Upper lobe of left lung (tissue), 6 donors: ENCODE measurements around the gene MADD. TPM values are rescaled to one million over a fixed set of nuclear protein-coding genes. Genes with fewer than 3 reads are reported as not detected.

Source experiments
- ATAC-seq, 2 donors: fragments of 200-7000 bp; cut with Tn5 transposase; one replicate each; pipeline ENCODE4 v1.9.1; 2022; ENCODE audit warnings: mild to moderate bottlenecking in 2 of 2, moderate library complexity in 2 of 2; ENCODE audit not compliant: low FRiP score in 2 of 2
- DNase-seq, 2 donors: peaks; one replicate each; pipeline ENCODE4 v3.0.0-alpha.2; 2019 to 2020
- H3K27ac ChIP-seq, 4 donors: fragments of 200-600 bp; sonication (generic); one replicate each; pipeline ENCODE4 v1.5.1; 2016 to 2019
- H3K27me3 ChIP-seq, 4 donors: fragments of 200-600 bp; sonication (generic); one replicate each; pipeline ENCODE4 v1.5.1; 2017 to 2019
- H3K36me3 ChIP-seq, 4 donors: fragments of 200-600 bp; sonication (generic); one replicate each; pipeline ENCODE4 v1.5.1; 2016 to 2019
- H3K4me1 ChIP-seq, 4 donors: fragments of 200-600 bp; sonication (generic); one replicate each; pipeline ENCODE4 v1.5.1; 2018 to 2019
- H3K4me3 ChIP-seq, 4 donors: fragments of 200-600 bp; sonication (generic); one replicate each; pipeline ENCODE4 v1.5.1; 2017 to 2019; ENCODE audit warnings: mild to moderate bottlenecking in 2 of 4, moderate library complexity in 1 of 4
- H3K9me3 ChIP-seq, 4 donors: fragments of 200-600 bp; sonication (generic); one replicate each; pipeline ENCODE4 v1.5.1; 2018 to 2019
- EP300 ChIP-seq, 4 donors: sonication (generic); formaldehyde crosslinking; IDR thresholded peaks; one replicate each; pipeline ENCODE4 v1.5.1; 2017; ENCODE audit warnings: antibody characterized with exemption in 4 of 4, control low read depth in 2 of 4
- POLR2A ChIP-seq, 4 donors: fragments of 450-650 bp; IDR thresholded peaks; one replicate each; pipeline ENCODE4 v1.5.1; 2016 to 2017; ENCODE audit warnings: antibody characterized with exemption in 4 of 4, mild to moderate bottlenecking in 2 of 4
- POLR2AphosphoS5 ChIP-seq, 2 donors: sonication (generic); formaldehyde crosslinking; IDR thresholded peaks; one replicate each; pipeline ENCODE4 v1.5.1; 2017; ENCODE audit warnings: antibody characterized with exemption in 2 of 2
- WGBS, 2 donors: methylation state at CpG; one replicate each; pipeline ENCODE4 v1.1.5; 2017 to 2018; 5-methylcytosine and 5-hydroxymethylcytosine counted together
- total RNA-seq, 6 donors: library from RNA; depleted of rRNA in 4 of 6; stranded (reverse); fragments of >200 nt in 4 of 6; gene quantifications; one replicate each; pipeline versions ENCODE4 v1.1.0 to v1.2.1, GENCODE V29; 2016 to 2021
- TF ChIP-seq, protein P1 (sequence below), 6 experiments: fragments of 450-650 bp in 4 of 6; fragments of 200-600 bp in 2 of 6; sonication (generic) in 2 of 6; IDR thresholded peaks; one replicate each; pipeline ENCODE4 v1.5.1; 2016 to 2019; ENCODE audit warnings: antibody characterized with exemption in 6 of 6
- donor health status: DM: no; HTN: no; CAD: no; lungs with moderate emphysema.
- donor health status: DM: no; HTN: yes; CAD: no; lungs with severe emphysema.

Gene MADD
- total RNA-seq, 6 donors from 2014 or later = 39.6 to 129 (median 47.9) TPM

DNA sequence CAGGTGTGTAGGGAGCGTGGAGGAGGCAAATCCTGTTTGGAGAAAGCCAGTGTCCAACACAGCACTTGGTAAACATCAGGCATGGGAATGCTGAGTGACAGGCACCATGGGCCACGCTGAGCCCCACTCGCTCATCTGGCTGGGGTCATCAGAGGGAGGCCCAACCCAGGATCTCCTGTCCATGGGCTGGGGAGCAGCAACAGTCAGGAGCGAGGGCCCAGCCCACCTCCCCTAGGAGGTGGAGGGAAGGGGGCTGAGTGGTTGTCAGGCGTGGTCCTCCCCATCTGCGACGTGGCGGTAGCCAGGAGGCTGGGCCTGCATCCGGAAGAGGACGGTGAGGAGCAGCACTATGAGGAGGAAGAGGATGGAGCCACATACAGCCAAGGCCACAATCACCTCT, 30.1 kb upstream of the MADD start:
- 93 to 96% methylated on average over 10 of the region's 10 CpGs for WGBS, 2 donors
- H3K9me3 ChIP-seq = no peaks in the 10 kb centered on the region
- ATAC-seq (no peak), DNase-seq (no peak)
- no peak overlapping the region for H3K27ac ChIP-seq
- H3K27me3 ChIP-seq = no peaks in the 10 kb centered on the region
- H3K36me3 ChIP-seq = peaks cover 27 to 70% (median 57%) of the 10 kb centered on the region in 4 donors
- no peak overlapping the region for H3K4me3 ChIP-seq
- TF ChIP-seq, protein P1, sequence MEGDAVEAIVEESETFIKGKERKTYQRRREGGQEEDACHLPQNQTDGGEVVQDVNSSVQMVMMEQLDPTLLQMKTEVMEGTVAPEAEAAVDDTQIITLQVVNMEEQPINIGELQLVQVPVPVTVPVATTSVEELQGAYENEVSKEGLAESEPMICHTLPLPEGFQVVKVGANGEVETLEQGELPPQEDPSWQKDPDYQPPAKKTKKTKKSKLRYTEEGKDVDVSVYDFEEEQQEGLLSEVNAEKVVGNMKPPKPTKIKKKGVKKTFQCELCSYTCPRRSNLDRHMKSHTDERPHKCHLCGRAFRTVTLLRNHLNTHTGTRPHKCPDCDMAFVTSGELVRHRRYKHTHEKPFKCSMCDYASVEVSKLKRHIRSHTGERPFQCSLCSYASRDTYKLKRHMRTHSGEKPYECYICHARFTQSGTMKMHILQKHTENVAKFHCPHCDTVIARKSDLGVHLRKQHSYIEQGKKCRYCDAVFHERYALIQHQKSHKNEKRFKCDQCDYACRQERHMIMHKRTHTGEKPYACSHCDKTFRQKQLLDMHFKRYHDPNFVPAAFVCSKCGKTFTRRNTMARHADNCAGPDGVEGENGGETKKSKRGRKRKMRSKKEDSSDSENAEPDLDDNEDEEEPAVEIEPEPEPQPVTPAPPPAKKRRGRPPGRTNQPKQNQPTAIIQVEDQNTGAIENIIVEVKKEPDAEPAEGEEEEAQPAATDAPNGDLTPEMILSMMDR (IDR thresholded peaks at IDR 0.05) = no peak
- TF ChIP-seq POLR2AphosphoS5 (IDR thresholded peaks at IDR 0.05) (no peak), POLR2A (IDR thresholded peaks at IDR 0.05) (no peak), EP300 (IDR thresholded peaks at IDR 0.05) (no peak)
- peaks cover 0 to 28% (median 25%) of the 10 kb centered on the region in 4 donors for H3K4me1 ChIP-seq

DNA sequence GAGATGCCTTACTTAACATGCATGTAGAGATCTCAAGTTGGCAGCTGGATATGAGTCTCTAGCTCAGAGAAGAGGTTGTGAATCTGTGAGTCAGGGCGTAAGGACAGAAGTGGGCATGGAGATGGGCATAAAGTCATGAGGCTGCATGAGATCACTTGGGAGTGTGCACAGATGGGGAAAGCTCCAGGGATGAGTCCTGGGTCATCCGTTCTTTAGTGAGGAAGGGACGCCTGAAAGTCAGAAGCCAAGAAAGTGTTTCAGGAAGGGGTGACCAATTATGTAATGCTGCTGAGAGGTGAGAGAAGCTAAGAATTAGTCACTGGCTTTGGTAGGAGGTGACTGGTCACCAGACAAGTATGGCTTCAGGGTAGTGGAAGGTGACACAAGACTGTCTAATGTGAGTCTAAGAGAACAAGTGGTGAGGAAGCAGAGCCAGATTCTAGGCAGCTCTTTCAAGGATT, 28.1 kb upstream of the MADD start:
- ATAC-seq (no peak), DNase-seq (no peak)
- no peak for TF ChIP-seq POLR2A (IDR thresholded peaks at IDR 0.05)
- no peak for TF ChIP-seq POLR2AphosphoS5 (IDR thresholded peaks at IDR 0.05)
- TF ChIP-seq, protein P1 (IDR thresholded peaks at IDR 0.05) = no peak
- TF ChIP-seq EP300 (IDR thresholded peaks at IDR 0.05) = no peak
- Histone ChIP-seq H3K4me3 (no peak overlapping the region), H3K27me3 (no peaks in the 10 kb centered on the region), H3K4me1 (peaks cover under 1 to 33% (median 25%) of the 10 kb centered on the region in 4 donors), H3K36me3 (peaks cover 27 to 85% (median 63%) of the 10 kb centered on the region in 4 donors), H3K27ac (peak overlapping the region in 2 of 4 donors; percentile 38 to 73), H3K9me3 (no peaks in the 10 kb centered on the region)
- 85 to 94% methylated on average over 3 of the region's 3 CpGs for WGBS, 2 donors

DNA sequence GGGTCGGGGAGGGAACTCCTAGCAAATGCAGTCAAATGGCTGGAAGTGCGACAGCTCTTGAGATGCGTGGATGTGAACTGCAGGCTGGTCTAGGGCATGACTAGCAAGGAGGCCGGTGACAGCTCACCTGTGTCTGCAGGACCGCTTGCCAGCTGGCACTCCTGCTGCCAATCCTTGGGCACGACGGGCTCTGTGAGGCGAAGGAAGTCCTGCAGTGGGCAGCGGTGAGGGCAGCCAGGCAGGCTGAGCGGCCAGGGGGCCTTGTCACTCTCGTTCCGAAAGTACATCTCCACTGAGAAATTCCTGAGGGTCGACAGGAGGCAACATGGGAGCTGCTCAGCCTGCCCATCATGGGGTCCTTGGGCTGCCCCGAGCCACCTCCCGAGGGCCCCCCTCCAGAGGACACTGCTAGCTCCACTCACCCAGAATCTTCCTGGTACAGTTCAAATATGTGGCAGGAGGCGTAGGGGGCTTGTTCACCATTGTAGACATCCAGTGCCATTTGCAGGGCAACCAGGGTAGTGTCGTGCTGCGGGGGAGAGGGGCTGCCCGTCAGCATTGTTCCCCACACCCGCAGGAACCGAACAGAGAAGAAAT, 27.2 kb upstream of the MADD start:
- H3K4me1 ChIP-seq = peaks cover 9 to 41% (median 32%) of the 10 kb centered on the region in 4 donors
- H3K27ac ChIP-seq = peak overlapping the region; percentile 18 to 73 (median 44)
- no peak for TF ChIP-seq POLR2A (IDR thresholded peaks at IDR 0.05)
- TF ChIP-seq, protein P1 (IDR thresholded peaks at IDR 0.05) = no peak
- TF ChIP-seq POLR2AphosphoS5 (IDR thresholded peaks at IDR 0.05) = no peak
- TF ChIP-seq EP300 (IDR thresholded peaks at IDR 0.05) = no peak
- ATAC-seq (no peak), DNase-seq (peak in 1 of 2 donors; percentile 73)
- H3K27me3 ChIP-seq = no peaks in the 10 kb centered on the region
- H3K4me3 ChIP-seq = no peak overlapping the region
- H3K9me3 ChIP-seq = no peaks in the 10 kb centered on the region
- WGBS, 2 donors = 82 to 88% methylated on average over 18 to 21 of the region's 21 CpGs
- peaks cover 27 to 84% (median 62%) of the 10 kb centered on the region in 4 donors for H3K36me3 ChIP-seq

DNA sequence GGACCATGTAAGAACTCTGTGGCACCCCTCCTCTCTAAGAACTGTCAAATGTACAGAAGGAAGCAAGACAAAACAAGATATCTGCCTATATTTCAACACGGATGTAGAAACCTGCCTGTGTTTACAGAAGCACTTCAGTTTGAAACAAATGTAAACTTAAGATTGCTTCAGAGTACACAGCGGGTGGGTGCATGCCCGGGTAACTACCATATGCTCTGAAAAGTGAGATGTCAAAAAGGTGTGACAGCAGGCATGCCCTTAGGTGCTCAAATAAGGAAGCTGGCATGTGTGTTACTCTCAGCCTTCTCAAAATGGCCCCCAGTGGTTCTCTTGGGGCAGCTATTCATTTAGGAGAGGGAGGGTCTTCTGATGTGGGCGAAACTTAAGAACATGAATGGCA, 26.5 kb upstream of the MADD start:
- Histone ChIP-seq H3K4me1 (peaks cover 15 to 47% (median 37%) of the 10 kb centered on the region in 4 donors), H3K27me3 (no peaks in the 10 kb centered on the region), H3K36me3 (peaks cover 27 to 76% (median 59%) of the 10 kb centered on the region in 4 donors), H3K27ac (peak overlapping the region in 3 of 4 donors; percentile 22 to 73 (median 50)), H3K4me3 (no peak overlapping the region), H3K9me3 (no peaks in the 10 kb centered on the region)
- TF ChIP-seq POLR2AphosphoS5 (IDR thresholded peaks at IDR 0.05) (no peak), POLR2A (IDR thresholded peaks at IDR 0.05) (no peak), EP300 (IDR thresholded peaks at IDR 0.05) (peak in 1 of 4 donors; percentile 22)
- TF ChIP-seq, protein P1 (IDR thresholded peaks at IDR 0.05) = no peak
- WGBS, 2 donors = 40 to 57% methylated on average over 4 of the region's 4 CpGs
- ATAC-seq (peak in 1 of 2 donors; percentile 82), DNase-seq (peak in 1 of 2 donors; percentile 69)
